HUES48 (cell line): ENCODE measurements around the gene GBF1.

Experiments
- H3K27ac ChIP-seq: one replicate; pipeline ENCODE4 v1.7.0; 2013; ENCODE audit warnings: low read depth, low read length, inconsistent platforms
- H3K27me3 ChIP-seq: 2 replicates; pipeline ENCODE4 v1.6.1; 2013; ENCODE audit warnings: mild to moderate bottlenecking, low read length; ENCODE audit not compliant: control insufficient read depth, insufficient read depth
- H3K36me3 ChIP-seq: 2 replicates; pipeline ENCODE4 v1.6.1; 2013; ENCODE audit warnings: low read length; ENCODE audit not compliant: control insufficient read depth, insufficient read depth
- H3K4me1 ChIP-seq: 2 replicates; pipeline ENCODE4 v1.6.1; 2013; ENCODE audit warnings: mild to moderate bottlenecking, low read length; ENCODE audit not compliant: control insufficient read depth, insufficient read depth
- H3K4me3 ChIP-seq: 2 replicates; pipeline ENCODE4 v1.5.1; 2013; ENCODE audit warnings: mild to moderate bottlenecking, low read depth, low read length
- H3K9ac ChIP-seq: 2 replicates; pipeline ENCODE4 v1.6.1; 2013; ENCODE audit warnings: mild to moderate bottlenecking, low read depth, low read length, moderate library complexity
- H3K9me3 ChIP-seq: 2 replicates; pipeline ENCODE4 v1.6.1; 2013; ENCODE audit warnings: low read length; ENCODE audit not compliant: control insufficient read depth, insufficient read depth

GBF1 gene

DNA sequence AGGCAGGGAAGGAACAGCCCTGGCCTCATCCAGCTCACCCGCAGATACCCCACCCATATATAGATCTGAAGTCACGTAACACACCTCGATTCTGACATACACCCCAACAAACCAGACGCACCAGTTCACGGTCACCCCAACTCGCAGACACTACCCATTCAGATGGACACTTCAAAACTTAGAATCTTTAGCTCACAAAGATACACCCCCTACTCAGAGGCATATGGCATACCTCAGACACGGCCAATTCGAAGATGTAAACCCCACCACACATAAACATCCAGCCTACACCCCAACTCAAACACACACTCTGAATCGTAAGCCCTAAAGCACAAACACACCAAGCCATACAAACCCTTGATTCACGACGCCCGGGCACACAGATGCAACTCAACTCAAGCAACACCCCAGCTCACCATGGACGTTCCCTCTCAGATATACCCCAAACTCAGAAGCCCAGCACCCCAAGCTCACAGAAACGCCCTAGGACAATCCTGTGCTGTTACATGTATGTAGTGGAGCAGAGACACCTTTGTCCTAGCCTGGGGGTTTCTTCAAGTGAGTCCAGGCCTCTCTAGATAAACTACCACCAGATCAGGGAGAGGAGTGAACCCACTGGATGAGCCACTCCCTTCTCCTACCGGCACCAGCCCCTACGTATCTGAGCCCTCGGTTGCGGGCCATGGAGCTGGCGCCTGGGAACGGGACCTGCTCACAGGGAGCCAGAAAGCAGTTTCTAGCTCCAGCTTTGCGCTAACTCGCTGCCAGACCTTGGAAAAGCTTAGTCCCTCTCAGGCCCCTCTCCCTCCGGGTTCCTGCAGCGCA, 164.5 kb downstream of the GBF1 start:
- Histone ChIP-seq H3K27ac (no peak overlapping the region), H3K4me1 (peaks cover 26% of the 10 kb centered on the region; the same call in 1 of the 2 replicates), H3K4me3 (peak overlapping the region; percentile 58), H3K9ac (no peak overlapping the region), H3K36me3 (no peaks in the 10 kb centered on the region), H3K9me3 (no peaks in the 10 kb centered on the region), H3K27me3 (peaks cover 52% of the 10 kb centered on the region)

DNA sequence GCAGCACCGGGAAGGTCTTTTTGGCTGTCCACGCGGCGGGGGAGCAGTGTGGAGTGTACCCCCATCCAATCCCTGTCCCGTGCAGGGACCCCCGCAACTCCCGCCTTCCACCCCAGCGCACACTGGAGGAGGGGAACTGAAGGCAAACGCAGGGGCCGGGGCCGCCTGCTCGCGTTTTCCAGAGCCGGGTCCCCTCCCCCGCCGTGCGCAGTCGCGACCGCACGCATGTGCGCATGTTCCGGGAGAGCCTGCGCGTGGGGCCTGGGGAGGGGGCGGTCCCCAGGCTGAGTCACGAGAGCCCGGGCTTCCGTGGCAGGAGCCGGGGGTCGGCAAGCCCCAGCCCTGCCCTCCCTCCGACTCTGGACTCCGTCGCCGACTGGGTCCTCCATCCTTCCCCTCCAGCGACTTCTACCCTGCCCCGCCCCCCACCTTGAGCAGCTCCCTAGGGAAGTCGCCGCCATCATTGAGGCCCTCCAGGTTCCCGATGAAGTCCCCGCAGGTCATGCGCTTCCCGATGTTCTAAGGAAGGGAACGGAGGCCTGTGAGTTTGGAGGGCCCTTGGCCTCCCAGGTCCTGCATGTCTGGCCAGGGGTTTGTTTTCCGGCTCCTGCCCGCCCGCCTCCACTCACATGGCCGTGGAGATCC, 165.2 kb downstream of the GBF1 start:
- Histone ChIP-seq H3K4me3 (peak overlapping the region; percentile 58), H3K27ac (no peak overlapping the region), H3K4me1 (peaks cover 26% of the 10 kb centered on the region; the same call in 1 of the 2 replicates), H3K9ac (no peak overlapping the region; the same call in 1 of the 2 replicates), H3K27me3 (peaks cover 52% of the 10 kb centered on the region), H3K9me3 (no peaks in the 10 kb centered on the region), H3K36me3 (no peaks in the 10 kb centered on the region)

- Histone ChIP-seq H3K9ac (no peak overlapping the region), H3K27ac (no peak overlapping the region), H3K27me3 (peaks cover 52% of the 10 kb centered on the region), H3K36me3 (no peaks in the 10 kb centered on the region), H3K4me3 (no peak overlapping the region; the same call in 1 of the 2 replicates), H3K4me1 (peaks cover 26% of the 10 kb centered on the region; the same call in 1 of the 2 replicates), H3K9me3 (no peaks in the 10 kb centered on the region)
Measured at GRCh38 chr10:102411341-102412255, 166.3 kb downstream of the GBF1 start.

GRCh38 chr10:102412293-102412692, 167.0 kb downstream of the GBF1 start:
- Histone ChIP-seq H3K4me1 (peaks cover 26% of the 10 kb centered on the region; the same call in 1 of the 2 replicates), H3K27me3 (peaks cover 51% of the 10 kb centered on the region), H3K9ac (no peak overlapping the region), H3K27ac (no peak overlapping the region), H3K9me3 (no peaks in the 10 kb centered on the region), H3K36me3 (no peaks in the 10 kb centered on the region), H3K4me3 (no peak overlapping the region)

DNA sequence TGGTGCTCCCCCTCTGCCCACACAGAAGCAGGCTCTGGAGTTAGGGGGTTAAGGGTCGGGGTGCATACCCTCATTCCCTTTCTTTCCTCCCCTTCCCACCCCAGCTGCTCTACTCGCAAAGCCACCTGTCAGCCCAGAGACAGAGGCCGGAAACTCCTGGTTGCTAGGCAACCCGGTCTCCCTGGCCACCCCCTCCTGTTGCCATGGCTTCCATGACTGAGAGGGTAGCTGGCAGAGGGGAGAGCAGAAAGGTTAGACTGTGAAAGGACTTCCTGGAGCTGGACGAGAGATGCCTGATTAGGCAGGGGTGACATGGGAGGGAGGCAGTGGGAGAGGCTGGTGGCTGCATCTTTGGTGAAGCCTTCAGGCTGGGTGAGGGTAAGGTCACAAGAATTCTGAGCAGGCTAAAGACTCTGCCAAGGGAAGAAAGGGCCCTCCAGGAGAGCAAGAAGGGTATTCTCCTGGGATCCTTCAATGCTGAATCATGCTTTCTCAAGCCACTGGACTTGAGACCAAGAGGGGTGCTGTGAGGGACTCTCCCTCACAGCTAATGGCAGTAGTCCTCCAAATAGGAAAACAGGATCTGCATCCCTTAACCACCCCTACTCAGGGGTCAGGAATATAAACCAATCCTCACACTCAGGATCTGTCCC, 167.8 kb downstream of the GBF1 start:
- Histone ChIP-seq H3K4me1 (peaks cover 28% of the 10 kb centered on the region), H3K27me3 (peaks cover 43% of the 10 kb centered on the region), H3K9ac (no peak overlapping the region), H3K4me3 (no peak overlapping the region), H3K27ac (no peak overlapping the region), H3K9me3 (no peaks in the 10 kb centered on the region), H3K36me3 (no peaks in the 10 kb centered on the region)

DNA sequence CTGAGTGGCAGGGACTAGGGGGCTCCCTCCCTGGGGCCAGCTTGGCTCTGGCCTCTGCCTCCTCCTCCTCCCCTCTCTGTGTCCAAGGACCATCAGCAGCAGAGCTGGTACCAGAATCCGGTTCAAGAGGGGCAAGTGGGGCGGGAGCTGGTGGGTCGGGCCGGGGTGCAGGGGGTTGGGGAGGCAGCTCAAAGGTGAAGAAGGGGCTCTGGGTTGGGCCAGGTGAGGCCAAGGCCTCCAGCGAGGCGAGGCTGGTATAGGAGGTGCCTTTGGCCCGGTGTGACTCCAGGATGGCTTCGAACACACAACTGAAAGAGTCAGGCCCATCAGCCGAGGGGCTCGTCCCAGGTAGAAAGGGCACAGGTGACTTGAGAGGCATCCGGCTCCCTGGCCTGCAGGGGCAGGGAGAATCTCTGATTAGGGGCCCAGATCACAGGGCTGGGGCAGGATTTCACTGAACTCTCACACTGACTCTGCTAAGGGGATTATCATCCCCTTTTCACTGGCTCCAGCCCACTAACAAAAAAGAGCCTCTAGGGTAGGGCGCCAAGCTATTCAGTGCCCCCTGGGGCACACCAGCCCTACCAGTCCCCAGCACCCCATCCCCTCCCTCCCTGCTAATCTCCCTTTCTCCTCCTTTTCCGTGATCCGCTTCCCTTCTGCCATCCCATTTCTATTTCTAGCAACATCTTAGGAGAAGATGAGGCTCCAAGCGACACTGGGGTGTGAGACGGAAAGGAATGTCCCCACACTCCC, 168.7 kb downstream of the GBF1 start:
- Histone ChIP-seq H3K9ac (no peak overlapping the region), H3K9me3 (no peaks in the 10 kb centered on the region), H3K36me3 (no peaks in the 10 kb centered on the region), H3K4me1 (peaks cover 28% of the 10 kb centered on the region), H3K4me3 (no peak overlapping the region), H3K27ac (no peak overlapping the region), H3K27me3 (peaks cover 35% of the 10 kb centered on the region)

DNA sequence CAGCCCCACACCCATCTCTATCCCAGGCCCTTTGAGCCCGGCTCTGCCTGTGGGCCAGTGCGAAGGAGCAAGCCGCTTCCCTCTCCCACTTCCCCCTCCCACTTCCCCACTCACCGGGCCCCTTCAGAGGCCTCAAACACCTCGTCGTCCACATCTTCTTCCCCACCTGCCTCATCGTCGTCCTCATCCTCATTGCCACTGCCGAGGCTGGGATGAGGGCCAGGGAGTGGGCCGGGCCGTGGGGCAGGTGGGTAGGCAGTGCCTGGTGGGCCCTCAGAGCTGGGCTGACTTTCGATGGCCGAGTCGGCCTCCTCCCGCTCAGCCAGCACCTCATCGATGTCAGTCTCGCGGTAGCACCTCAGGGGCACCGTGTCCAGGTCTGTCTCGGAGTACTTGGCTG, 169.4 kb downstream of the GBF1 start:
- H3K36me3 ChIP-seq, result no peaks in the 10 kb centered on the region
- peaks cover 24% of the 10 kb centered on the region for H3K4me1 ChIP-seq
- H3K27me3 ChIP-seq, result peaks cover 27% of the 10 kb centered on the region
- H3K27ac ChIP-seq, result no peak overlapping the region
- no peak overlapping the region for H3K4me3 ChIP-seq
- no peak overlapping the region for H3K9ac ChIP-seq
- no peaks in the 10 kb centered on the region for H3K9me3 ChIP-seq

DNA sequence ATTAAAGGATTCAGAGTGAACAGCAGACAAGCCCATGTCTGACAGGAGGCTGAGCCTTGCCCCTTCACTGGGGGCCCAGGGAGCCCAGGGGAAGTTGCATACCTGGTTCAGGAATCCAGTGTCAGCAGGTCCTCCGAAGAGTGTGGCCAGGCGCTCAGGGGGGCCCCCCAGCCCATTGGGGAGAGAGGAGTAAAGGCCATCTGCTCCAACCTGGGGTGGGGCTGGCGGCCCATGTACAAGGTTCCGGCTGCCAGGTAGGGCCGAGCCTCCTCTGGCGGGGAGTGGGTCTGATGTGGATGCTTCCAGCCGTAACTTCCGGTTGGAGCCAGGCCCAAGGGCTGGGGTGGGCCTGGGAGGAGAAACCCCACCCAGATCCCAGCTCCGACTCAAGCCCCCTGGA, 171.0 kb downstream of the GBF1 start:
- Histone ChIP-seq H3K27me3 (peaks cover 12% of the 10 kb centered on the region), H3K27ac (no peak overlapping the region), H3K4me3 (no peak overlapping the region), H3K4me1 (peaks cover 12% of the 10 kb centered on the region), H3K9me3 (no peaks in the 10 kb centered on the region), H3K9ac (no peak overlapping the region), H3K36me3 (no peaks in the 10 kb centered on the region)

GRCh38 chr10:102416695-102417094, 171.4 kb downstream of the GBF1 start:
- H3K36me3 ChIP-seq, result no peaks in the 10 kb centered on the region
- peaks cover 12% of the 10 kb centered on the region for H3K4me1 ChIP-seq
- H3K9ac ChIP-seq, result no peak overlapping the region
- H3K27me3 ChIP-seq, result peaks cover 8% of the 10 kb centered on the region
- no peak overlapping the region for H3K27ac ChIP-seq
- no peak overlapping the region for H3K4me3 ChIP-seq
- H3K9me3 ChIP-seq, result no peaks in the 10 kb centered on the region
